C4-2B (cell line): Measurements from ENCODE around the gene TESK2.

Experiments
- ZFX ChIP-seq: fragments of 450-650 bp; IDR thresholded peaks from 2 replicates; pipeline ENCODE4 v1.6.1; 2017
- TF ChIP-seq, protein P1 (sequence below): fragments of 450-650 bp; conservative IDR thresholded peaks from 2 replicates; pipeline ENCODE4 v1.5.1; 2017; ENCODE audit warnings: mild to moderate bottlenecking

DNA sequence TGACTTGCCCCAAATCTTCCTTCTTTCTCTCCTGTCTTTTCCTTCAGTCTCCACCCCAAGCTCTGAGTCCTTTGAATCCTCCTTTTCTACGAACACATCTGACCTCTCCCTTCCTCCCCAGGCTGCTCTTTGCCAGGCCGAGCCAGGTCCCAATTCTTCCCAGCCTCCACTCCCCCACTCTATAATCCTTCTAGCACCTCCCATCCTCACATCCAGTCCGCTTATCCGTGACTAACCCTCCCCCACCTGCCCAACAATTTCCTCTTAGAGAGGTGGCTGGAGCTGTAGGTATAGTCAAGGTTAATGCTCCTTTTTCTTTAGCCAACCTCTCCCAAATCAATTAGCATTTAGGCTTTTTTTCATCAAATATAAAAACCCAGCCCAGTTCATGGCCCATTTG, 173.8 kb downstream of the TESK2 start:
- TF ChIP-seq, protein P1, sequence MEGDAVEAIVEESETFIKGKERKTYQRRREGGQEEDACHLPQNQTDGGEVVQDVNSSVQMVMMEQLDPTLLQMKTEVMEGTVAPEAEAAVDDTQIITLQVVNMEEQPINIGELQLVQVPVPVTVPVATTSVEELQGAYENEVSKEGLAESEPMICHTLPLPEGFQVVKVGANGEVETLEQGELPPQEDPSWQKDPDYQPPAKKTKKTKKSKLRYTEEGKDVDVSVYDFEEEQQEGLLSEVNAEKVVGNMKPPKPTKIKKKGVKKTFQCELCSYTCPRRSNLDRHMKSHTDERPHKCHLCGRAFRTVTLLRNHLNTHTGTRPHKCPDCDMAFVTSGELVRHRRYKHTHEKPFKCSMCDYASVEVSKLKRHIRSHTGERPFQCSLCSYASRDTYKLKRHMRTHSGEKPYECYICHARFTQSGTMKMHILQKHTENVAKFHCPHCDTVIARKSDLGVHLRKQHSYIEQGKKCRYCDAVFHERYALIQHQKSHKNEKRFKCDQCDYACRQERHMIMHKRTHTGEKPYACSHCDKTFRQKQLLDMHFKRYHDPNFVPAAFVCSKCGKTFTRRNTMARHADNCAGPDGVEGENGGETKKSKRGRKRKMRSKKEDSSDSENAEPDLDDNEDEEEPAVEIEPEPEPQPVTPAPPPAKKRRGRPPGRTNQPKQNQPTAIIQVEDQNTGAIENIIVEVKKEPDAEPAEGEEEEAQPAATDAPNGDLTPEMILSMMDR: no peak
- TF ChIP-seq ZFX: no peak
